ENCODE measurements around the gene RICTOR.

RICTOR gene, protein sequence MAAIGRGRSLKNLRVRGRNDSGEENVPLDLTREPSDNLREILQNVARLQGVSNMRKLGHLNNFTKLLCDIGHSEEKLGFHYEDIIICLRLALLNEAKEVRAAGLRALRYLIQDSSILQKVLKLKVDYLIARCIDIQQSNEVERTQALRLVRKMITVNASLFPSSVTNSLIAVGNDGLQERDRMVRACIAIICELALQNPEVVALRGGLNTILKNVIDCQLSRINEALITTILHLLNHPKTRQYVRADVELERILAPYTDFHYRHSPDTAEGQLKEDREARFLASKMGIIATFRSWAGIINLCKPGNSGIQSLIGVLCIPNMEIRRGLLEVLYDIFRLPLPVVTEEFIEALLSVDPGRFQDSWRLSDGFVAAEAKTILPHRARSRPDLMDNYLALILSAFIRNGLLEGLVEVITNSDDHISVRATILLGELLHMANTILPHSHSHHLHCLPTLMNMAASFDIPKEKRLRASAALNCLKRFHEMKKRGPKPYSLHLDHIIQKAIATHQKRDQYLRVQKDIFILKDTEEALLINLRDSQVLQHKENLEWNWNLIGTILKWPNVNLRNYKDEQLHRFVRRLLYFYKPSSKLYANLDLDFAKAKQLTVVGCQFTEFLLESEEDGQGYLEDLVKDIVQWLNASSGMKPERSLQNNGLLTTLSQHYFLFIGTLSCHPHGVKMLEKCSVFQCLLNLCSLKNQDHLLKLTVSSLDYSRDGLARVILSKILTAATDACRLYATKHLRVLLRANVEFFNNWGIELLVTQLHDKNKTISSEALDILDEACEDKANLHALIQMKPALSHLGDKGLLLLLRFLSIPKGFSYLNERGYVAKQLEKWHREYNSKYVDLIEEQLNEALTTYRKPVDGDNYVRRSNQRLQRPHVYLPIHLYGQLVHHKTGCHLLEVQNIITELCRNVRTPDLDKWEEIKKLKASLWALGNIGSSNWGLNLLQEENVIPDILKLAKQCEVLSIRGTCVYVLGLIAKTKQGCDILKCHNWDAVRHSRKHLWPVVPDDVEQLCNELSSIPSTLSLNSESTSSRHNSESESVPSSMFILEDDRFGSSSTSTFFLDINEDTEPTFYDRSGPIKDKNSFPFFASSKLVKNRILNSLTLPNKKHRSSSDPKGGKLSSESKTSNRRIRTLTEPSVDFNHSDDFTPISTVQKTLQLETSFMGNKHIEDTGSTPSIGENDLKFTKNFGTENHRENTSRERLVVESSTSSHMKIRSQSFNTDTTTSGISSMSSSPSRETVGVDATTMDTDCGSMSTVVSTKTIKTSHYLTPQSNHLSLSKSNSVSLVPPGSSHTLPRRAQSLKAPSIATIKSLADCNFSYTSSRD (N-terminal part only)

DNA sequence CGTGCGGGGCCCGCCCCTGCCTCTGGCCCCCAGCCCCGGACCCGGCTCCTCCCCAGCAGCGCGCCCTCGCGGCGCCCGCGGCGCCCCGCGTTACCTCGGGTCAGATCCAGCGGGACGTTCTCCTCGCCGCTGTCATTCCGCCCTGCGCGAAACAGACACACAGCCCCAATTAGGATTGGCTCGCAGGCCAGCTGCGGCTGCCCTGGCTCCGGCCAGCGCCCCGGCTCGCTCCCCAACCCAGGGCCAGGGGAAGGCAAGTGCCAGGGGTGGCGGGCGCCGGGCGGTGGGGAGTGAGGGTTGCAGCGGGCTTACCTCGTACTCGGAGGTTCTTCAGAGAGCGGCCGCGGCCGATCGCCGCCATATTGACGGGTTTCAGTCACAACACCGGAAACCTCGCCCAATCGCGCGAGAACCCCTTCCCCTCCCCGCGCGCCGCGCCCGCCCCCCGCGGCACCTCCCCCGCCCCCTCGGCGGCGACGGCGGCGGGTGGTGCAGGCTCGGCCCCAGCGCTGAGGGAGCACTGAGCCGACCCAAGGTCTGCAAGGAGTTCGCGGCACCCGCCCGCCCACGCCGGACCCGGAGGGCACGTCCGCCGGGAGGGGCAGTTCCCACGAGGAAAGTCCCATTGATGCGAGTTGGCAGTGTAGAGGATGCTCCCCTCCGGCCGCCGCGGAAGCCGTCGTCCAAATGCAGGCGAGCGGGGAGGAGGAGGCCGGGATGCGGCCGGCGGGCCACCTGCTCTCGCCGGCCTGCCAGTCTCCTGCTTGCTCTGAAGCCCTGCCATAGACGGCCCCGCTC lies at the start of gene RICTOR:
TSS of gene RICTOR (minus strand) at position 383 of the 798 bp plus-strand sequence. CDS start at position 361, 22 bp downstream.
- peak; percentile 88 for DNase-seq (ENCODE audit: low spot score)

DNA sequence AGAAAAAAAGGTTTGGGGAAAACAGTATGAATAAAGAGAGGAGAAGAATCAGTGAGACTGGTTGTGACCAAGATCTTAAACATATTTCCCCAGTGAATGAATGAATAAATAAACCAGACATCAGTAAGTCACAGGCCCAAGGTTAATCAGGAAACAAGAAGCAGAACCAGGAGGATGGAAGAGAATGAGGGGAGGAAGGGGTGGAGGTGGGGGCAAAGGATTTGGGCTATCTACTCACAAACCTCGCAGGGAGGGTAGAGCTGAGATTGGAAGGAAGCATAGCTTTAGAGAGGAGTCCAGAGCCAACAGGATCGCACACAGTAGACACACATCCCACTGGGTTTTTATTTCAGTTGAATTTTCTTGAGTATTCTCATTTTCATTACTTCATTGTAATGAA lies 47.7 kb upstream of the RICTOR start:
- no peak for DNase-seq (ENCODE audit: low spot score)

DNA sequence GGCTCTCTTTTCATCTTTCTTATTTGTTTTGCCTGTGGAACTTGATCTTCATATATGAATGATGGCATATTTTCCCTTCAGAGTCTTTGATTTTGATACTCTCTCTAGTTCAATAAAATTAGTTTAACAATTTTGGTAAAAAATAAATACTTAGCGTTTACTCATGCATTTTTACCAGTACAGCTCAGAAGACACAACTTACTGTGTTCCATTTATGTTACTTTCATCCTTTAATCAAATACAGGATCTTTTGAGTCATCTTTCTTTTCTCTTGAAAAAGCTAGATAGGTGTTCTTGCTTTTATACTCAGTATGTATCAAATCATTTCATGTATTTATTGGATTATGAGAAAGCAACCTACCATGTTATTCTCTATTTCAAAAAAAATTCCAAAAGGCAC lies 47.1 kb upstream of the RICTOR start:
- no peak for DNase-seq (ENCODE audit: low spot score)

DNA sequence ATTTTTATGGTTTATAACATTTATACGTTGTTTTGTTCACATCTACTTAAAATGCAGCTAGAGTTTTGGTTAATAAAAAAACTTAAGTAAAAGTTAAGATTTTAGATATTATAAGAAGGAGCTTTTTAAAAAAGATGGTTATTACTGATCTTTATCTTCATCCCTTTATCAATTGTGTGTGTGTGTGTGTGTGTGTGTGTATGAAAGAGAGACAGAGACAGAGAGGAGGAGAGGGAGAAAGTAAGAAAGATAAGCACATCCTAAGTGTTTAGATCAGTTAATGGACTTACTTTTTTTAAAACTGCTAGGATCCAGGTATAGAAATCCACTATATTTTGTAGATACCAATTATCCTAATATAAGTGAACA lies 45.8 kb upstream of the RICTOR start:
- no peak for DNase-seq (ENCODE audit: low spot score)

DNA sequence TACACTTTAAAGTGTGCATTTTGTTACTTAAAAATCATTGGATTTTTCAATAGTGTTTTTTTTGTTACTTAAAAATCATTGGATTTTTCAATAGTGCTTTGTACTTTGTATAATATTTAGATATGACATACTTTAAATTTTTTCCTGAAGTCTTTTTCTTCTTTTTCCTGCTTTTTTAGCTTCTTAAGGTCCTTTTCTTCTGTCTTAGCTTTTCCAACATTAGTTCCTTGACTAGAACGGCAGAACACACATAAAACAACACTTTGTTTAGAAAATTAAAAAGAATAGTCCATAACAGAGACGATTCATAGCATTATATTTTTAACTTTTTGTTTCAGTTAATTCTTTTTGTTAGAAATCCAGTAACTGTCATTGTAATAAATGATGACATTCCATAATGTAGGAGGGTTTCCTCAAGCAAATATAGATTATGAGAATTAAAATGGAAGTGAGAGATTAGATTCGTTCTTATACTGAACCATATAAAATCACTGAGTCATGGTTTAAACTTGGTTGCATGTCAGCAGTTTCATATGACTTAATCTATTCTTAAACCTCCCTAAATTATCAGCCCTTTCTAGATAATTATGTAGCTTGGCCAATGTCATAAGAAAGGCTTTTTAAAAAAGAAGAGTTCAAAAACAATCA lies 45.3 kb upstream of the RICTOR start:
- DNase-seq (ENCODE audit: low spot score): no peak

DNA sequence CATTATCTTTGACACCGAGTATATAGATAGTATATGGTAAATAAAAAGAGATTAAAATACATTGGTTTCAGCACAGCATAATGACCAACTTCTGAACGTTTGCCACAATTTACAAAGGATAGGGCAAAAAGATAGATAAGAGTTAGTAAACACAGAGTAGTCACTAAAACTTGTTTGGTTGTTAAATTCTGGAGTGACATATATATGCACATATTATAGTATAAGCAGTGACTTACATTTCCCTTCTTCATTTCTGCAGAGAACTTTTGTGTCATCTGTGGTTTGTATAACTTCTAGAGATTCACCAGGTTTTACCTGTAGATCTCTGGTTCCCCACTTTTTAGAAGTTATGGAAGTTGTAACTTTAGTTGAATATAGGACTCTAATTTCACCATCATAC lies 44.4 kb upstream of the RICTOR start:
- DNase-seq (ENCODE audit: low spot score): no peak

DNA sequence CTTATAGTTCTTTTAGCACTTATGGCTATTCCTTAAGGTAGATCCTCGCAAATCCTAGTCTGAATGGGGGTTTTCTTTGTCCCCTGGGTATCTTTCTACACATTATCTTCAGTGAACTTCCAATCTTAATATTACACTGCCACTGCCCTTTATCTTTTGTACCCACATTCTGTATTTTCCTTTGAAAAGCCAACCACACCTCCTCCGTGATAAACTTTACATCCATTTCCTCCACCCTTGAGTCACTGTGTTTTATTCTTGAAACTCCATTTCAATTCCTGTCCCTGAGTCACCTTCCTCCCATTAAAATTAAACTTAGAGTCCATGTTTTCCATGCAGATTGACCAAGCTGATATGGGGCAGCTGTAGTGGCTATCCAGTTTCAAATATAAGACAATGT lies 43.2 kb upstream of the RICTOR start:
- DNase-seq (ENCODE audit: low spot score): no peak

DNA sequence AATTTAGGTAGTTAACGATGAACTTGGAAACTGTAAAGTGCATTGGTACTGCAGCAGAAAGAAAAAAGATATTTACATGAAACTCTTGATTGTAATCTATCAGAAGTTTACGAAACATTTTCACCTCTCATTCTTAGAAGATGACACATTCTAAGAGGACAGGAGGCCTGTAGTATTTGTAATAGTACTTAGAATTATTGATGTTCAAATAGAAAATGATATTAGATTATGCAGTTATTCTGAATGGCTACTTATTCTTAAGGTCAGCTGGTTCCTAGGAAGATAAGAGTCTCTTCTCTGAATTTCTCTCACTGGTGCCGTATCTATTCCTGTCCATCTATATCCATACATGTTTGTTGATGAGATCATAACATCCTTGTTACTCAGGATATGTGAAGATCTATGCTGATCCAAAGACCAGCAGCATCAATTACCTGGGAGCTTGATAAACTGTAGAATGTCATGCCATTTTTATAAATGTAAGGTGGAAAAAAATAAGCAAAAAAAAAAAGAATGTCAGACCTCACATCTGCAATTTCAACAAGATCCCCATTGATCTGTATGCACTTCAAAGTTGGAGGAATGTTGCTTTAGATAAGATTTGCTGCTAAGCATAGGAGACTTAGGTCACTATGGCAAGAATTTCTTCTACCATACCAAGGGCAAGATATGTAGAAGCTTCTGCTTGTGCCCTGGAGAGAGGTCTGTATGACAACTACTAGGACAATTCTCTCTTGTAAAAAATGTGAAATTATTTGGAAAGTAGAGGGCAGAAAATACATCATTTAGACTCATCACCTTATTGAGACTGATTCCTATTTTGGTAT lies 42.4 kb upstream of the RICTOR start:
- DNase-seq (ENCODE audit: low spot score): no peak

DNA sequence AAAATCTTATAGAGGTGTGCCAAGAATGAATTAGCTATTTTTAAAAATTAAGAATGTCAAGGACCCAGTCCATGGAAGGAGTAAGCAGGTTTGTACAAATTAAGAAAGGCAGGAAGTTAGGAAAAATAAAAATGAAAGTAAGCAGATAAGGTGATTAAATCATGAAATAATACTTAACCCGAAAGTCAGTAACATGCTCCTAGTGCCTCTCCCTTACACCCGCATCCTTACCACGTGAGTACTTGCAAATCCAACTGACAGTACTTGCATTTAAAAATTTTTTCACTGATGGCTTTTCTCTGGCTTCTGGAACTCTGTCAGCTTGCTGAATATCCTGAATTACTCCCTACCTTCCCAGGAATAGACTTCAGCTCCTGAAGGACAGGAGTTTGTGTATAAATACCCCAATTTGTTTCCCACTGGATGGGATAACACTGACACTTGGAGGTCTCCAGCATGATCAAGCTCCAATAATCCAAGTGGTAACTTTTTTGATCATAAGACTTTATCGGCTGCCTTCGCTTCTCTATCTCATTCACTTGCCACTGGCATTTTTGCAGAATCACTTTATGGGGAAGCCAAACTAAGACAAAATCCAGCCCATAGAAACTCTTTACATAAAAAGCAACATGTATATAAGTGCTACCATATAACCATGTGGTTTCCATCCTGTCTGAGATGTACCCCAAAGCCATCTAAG lies 41.6 kb upstream of the RICTOR start:
- no peak for DNase-seq (ENCODE audit: low spot score)

DNA sequence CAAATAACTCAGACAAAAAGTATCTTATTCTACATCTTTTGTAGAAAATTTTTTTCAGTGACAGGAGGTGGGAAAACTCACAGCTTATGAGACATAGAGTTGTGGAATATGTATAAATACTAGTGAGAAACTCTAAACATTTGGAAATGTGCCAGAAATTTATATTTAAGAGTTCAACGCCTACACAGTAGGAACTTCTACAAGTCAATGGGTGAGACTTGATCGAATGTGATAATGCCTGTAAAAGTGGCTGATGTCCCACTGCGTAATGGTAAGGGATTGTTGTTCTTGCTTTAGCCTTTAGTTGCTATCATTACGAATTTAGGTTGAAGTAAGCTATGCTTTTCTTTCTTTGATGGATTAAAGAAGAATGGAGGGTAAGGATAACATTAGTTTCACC lies 40.0 kb upstream of the RICTOR start:
- no peak for DNase-seq (ENCODE audit: low spot score)

DNA sequence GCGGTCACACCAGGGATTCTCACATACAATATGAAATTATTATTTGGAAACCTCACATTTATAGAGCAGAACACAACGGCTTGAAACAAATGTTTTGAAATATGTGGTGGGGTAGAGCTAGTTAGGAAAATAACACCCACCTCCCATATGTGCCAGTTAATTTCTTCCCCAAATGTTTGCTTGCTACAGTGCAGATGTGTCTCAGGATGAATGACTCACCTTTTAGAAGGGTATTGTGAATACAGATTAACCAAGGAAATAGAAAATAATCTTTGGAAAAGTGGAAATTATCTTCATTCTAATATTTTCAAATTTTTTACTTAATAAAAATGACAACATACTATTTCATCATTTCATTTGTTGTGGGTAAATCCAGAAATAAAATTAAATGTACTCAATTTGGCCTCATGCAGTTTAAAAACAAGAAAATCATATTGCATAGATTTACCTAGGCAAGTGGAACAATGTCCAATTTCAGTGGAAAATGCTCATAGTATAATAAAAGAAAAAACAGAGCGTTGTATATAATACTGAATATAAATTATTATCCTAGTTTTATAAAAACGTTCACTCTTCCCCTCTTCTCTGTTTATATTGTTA lies 39.3 kb upstream of the RICTOR start:
- no peak for DNase-seq (ENCODE audit: low spot score)

DNA sequence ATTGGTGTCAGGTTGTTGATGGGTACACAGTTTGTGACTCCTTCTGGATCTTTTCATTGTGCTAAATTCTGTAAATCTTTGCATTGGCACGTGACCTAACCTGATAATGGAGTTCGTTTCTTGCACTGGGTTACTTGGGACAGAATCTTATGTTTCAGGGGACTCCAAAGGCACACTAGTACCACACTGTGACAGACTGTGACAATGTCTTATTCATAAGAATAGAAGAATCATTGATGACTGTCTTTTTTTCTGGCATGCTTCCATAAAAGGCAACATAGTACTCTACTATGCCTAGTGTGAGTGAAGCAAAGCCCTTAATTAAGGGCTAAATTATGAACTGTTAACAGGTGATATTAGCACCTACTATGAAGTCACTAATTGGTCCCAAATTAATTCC lies 35.4 kb upstream of the RICTOR start:
- DNase-seq (ENCODE audit: low spot score): no peak

DNA sequence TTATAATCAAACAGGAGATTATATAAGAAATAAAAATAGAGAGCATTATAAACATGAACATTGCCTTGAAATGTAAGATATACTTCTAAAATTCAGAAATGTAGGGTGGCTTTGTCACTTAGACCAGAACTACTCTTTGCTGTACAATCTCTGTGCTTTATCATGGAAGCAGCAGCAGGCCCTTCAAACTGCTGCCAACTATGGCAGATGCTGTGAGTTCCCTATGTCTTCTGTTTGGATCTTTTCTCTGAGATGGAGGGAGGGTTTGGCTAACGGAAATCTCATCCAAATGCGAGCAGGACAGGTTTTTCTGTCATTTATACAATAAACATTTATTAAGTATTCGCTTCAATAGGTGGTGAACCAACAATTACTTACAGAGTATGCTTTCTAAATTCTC lies 34.8 kb upstream of the RICTOR start:
- no peak for DNase-seq (ENCODE audit: low spot score)

DNA sequence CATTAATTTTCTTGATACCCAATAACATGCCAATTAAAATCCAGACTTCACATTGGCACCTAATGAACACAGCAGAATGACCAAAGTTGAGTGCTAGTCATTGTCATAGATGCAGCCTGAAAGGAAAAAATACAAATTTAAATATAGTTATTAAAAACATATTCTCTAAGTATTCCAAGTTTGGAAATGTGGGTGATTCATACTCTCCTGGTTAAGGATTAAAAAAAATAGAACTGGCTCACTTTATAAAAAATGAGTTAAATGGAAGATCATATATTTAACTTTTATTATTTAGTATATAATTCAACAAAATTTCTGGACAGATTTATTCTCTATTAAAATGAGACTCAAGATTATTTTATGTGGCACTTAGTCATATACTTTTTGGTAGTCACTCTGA lies 33.2 kb upstream of the RICTOR start:
- DNase-seq (ENCODE audit: low spot score): no peak

DNA sequence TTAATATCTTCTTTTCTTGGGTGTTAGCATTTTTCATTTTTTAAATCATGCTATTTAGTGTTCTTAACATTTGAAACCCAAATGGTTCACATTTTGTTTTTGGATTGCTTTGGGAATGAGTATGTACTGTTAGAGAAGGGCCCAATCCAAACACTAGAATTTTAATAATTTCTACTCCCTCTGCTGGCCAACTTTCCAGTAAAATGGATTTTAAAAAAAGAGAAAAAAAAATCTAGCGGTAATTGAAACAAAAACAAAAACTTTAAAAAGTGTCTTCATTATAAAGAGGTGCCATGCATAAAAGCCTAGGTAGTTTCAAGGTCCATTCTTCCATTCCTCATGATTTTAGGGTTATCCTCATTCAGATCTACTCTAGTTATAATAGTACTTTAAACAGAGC lies 32.1 kb upstream of the RICTOR start:
- no peak for DNase-seq (ENCODE audit: low spot score)

DNA sequence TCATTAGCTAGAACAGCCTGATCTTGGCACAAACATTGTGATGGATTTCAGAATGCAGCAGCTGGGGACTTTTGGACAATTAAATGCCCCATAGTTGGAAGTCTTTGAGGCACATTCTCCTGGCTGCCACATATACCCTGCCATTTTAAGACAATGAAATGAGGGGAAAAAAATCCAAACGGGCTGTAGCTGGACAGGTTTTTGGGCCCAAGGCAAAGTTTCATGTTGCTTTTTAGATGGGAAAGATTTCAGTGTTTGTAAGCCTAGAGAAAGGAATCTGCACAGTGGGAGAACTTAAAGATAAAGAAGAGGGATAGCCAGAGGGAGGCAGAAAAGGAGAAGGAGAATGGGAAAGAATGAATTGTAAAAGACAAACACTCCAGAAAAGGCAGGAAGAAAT lies 30.0 kb upstream of the RICTOR start:
- DNase-seq (ENCODE audit: low spot score): no peak

DNA sequence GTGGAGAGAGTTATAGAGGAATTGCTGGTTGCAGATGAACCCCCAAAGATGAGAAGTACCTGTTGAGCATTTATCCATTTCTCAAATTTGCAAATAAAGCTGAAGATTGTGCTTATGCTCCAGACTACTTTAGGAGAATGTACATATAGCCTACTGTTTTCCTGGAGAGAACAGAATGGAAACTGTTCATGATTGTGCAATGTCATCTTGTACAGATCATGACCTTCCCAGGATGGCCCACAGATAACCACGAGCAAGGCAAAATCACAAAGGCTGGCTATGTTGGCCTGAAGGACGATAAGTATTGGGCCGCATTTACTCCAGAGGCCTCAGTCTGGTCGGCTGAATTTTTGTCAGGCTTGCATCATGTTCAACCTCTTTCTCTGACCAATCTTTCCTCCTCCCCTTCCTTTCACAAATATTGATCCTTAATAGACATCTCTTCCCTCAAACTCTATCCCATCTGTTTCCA lies 28.5 kb upstream of the RICTOR start:
- DNase-seq (ENCODE audit: low spot score): peak; percentile 39

DNA sequence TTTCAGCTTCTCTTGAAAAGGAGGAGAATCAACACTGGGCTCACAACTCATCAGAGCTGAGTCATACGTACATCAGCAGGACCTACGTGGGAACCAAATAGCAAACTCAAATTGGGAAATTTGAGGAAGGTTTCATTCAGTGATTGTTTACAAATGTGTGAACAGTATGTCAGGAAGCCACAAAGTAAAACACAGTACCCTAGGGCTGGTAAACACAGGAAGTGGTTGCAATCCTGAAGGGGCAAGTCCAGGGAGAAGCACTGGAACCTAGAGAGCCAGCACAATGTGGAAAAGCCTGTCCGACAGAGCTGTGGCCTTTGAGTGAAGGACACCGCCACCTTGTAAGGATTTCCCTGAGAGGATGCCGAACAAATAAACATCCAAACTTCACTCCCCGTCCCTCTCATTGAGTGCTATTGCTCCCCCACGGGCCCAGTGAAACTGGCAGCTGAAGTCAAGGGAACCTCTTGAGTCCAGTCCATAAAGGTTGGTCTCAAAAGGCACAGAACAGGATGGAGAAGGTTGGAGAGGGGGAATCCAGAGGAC lies 26.7 kb upstream of the RICTOR start:
- DNase-seq (ENCODE audit: low spot score): peak; percentile 11

Measured in HuH-7.5 (cell line).